SIG-M5 treated with dmso at 0.1 percent for 504 hours (cell line): ENCODE data around the gene CAPN3.
A peak's percentile ranks its signal among the peaks of the same experiment; 100 is the strongest.

Source experiments
- DNase-seq: peaks from one replicate; lab custom pipeline; 2025; ENCODE audit not compliant: unreplicated experiment; lab: John Stamatoyannopoulos, UW

The CAPN3 gene

DNA sequence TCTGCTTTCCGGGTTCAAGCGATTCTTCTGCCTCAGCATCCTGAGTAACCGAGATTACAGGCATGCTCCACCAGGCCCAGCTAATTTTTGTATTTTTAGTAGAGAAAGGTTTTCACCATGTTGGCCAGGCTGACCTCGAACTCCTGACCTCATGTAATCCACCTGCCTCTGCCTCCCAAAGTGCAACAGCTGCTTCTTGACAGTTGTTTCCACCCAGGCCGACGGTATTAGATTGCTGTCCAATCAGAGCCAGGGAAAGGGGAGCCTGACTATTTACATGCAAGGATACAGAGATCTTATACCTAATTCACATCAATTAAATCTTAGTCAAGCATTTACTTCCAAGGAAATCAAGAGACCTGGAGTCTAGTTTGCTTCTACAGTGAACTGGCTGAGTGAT is 4.0 kb upstream of the CAPN3 start:
- DNase-seq = no peak

DNA sequence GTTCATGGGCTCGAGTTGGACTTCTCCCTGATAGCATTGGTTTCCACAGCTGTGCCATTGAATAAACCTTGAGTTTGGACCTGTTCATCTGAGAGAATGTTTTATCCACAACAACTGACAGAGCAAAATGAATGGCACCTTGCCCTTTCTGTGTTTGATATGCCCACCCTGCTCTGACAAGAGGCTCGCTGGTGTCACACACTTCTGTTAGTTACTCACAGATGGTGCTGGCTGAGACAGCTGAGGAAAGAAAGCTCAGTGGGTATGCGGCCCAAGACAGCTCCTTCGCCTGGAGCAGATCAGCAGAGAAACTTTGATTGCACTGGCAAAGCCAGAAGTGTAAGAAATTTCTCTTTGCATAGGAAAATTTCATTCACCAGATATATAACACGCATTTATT is 2.5 kb upstream of the CAPN3 start:
- no peak for DNase-seq

DNA sequence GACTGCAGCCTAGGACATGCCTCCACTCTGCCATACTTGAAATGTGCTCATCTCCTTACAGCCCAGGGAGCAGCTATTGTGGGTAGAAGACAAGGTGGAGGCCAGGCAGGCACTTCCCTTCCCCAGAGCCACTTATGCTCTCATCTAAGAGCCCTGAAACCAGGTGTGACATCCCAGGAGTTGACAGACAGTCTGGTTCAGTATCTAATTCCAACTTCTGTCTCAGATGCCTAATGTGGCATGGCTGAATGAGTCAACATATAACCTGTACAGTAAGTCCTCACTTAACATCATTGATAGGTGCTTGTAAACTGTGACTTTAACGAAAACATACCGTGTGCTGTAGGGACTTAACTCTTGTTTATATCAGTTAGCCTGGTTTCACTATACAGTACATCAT is 1.2 kb upstream of the CAPN3 start:
- DNase-seq = no peak

DNA sequence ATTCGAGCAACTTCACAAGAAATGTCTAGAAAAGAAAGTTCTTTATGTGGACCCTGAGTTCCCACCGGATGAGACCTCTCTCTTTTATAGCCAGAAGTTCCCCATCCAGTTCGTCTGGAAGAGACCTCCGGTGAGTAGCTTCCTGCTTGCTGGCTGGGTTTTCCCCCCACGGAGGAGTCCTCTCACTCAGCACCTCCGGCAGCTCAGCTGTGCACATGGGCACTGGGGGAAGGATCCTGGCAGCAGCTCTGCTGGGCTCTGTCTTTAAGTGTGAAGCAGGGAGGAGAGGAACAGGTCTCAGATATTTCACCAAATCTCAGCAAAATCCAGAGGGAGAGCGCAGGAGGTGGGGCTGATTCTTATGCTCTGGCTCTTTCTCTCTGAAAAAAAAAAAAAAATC is 684 bp downstream of the CAPN3 start:
- no peak for DNase-seq

DNA sequence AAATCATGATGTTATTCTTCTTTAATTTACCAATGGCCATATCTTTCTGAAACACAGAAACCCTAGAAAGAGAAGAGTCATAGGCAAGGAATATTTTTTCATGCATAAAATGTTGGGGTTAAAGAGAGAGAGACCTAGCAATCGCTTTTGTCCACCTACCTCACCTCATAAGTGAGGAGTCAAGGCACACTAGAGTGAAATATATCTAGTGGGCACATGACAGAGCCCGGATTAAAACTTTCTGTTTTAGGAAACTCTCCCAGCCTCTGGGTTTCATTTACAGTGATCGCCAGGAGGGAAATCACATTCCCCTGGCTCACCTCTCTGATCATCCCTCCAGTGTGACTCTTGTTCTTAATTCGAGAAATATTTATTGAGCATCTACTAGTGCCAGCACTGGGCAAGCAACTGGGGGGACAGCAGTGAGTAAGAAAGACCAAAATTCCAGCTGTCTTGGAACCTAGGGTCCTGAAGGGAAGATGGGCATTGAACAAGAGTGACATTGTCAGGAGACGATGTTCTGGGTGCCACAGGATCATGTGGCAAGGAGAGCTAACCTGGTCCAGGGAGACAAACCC is 1.3 kb downstream of the CAPN3 start:
- no peak for DNase-seq

DNA sequence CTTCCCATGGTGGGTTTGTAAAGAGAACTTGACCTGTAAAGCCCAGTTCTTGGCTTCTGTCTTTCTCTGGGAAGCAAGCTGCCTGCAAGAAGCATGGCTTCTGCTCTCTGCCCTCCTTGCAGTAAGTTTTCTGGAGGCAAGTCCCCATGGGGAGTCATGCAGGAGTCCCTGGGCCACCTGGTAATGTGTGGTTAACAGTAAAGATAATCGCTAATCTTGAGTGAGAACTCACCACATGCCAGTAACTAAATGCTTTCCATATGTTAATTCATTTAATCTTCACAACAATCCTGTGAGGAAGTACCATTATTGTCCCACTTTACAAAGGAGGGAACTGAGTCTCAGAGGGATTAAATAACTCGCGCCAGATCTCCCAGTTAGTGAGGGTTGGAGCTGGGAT is 4.2 kb downstream of the CAPN3 start:
- DNase-seq = no peak

DNA sequence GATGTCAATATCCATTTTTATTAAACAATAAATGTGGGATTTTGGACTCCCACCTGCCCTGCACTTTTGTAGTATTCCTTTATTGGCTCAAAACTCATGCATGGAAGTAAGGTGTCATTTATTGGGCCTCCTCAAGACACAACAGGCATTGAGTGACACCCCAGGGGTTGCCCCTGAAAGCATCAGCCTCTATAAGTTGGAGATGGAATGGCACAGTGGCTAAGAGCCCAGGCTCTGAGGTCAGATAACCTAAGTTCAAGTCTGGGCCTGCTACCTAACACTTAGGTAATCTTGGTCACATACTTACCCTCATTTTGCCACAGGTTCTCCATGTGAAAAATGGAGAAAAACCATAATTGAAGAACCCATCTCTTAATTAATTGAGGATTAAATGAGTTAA is 4.6 kb downstream of the CAPN3 start:
- DNase-seq = no peak

DNA sequence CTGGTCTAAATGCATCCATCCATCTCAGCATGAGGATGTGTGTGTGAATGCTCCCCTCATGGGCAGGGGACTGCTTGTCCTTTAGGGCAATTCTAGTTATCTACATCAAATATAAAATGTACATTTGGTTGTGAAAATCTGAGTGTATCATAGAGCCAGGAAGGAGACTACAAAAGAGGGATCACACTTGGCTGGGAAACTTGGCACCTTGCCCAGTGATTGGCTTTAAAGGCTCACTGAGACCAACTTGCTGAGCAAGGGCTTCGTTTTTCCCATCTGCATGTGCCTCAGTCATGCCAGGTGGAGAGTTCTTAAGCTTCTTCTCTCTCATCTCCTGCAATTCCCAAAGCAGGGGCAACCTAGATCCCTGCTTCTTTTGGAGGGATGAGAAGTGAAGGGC is 5.2 kb downstream of the CAPN3 start:
- no peak for DNase-seq

DNA sequence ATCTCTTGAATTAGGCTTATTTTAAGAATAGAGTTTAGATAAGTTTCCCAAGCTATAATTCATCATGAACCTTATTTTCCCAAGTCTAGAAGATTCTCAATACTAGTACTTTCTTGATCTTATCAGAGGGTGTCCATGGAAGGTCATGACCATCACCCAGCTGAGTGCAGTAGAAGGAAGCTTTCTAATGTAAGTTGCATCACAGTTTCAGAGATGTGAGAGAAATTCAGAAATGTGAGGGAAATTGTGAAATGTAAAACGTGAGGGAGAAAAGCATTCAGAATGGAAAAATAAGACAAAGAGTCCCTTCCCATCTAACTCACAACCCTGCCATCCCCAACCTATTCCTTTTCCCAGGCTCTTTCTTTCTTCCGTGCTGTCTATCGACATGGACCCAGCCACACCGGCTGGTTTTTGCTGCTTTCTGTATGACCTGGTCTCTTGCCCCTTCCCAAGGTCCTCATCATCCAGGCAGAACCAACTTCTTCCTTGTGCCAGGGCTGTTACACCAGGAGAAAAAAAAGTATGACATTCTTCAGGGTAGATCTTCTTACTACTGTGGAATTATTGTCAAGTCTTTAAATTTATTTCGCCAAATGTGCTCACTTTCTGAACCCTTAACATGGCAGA is 6.7 kb downstream of the CAPN3 start:
- peak; percentile 56 for DNase-seq

DNA sequence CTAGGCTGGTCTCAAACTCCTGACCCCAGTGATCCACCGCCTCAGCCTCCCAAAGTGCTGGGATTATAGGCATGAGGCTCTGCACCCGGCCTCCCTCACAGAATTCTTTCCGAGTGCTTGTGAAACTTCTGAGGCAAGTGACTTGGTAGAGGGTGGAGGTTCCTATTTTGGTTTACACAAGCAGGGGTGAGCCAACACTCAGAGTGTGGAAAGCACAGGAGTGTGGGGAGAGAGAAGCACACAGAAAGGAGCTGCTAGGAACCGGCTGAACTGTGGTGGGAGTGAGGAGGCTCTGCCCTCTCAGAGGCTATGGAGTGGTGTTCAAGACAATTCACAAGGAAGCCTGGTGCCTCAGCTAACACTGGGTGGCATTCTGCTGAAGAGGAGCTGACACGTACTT is 7.7 kb downstream of the CAPN3 start:
- peak; percentile 89 for DNase-seq

DNA sequence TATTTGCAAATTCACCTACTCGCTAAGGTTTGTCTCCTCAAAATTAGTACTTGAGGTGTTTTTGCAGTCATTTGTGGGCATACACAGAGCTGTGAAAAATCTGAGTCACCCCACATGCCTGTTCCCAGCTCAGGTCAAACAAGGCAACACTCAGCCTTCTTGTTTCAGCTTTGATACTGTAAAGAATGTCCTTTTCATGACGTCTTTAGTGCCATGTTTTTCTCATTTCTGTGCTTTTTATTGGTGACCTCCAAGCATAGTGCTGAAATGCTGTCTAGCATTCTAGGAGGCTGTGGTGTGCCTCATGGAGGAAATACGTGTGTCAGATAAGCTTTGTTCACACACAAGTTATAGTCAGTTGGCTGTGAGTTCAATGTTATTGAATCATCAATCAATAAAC is 8.8 kb downstream of the CAPN3 start:
- no peak for DNase-seq

DNA sequence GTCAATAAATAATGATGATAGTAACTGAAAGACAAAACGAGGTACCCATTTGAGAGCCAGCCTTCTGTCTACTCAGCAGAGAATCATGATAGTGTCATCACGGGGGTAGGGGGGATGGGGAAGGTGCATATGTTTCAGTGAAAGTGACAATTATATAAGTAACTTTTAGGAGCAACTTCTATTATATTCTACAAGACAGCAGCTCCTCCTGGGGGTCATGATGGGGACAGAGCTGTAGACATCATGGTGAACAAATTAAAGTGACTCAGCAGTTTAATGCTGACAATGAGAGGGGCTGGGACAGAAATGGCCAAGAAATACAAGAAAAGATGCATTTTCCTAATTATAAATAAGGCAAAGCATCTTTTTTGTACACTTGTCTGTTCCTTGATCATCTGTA is 11.8 kb downstream of the CAPN3 start:
- DNase-seq = peak; percentile 22

DNA sequence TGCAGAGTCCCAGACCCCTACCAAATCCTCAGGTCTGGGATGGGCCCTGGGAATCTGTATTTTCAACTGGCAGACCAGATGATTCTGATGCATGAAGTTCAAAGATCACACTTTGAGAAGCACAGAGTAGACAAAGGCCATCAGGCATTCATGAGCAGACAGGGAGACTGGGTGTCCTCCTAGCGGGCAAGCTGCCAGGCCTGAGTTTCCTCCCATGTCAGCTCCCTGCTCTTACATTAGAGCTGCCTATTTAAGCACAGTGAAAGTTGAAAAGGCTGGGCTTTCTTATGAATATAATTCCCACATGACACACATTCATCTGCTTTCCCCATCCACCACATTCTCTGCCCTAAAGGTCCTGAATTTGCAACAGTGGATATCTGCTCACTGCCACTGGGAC is 14.0 kb downstream of the CAPN3 start:
- DNase-seq = no peak

DNA sequence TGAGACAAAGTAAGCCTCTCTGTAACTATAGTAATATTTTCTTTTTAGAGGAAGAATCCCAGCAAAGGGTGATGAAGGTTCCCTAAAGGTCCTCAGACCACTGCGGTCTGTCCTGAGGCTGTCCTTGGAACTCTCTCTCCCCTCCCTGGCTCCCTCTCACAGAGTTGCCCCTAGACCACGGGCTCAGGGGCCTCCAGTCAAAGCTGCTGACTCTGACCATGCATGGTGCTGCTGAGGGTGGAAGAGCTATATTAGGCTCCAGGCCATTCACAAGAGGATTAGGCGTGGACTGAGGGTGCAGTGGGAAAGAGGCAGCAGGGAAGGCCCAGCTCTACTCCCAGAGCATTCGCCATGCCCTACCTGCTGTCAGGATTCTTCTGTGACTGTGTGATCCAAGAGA is 14.6 kb downstream of the CAPN3 start:
- no peak for DNase-seq

DNA sequence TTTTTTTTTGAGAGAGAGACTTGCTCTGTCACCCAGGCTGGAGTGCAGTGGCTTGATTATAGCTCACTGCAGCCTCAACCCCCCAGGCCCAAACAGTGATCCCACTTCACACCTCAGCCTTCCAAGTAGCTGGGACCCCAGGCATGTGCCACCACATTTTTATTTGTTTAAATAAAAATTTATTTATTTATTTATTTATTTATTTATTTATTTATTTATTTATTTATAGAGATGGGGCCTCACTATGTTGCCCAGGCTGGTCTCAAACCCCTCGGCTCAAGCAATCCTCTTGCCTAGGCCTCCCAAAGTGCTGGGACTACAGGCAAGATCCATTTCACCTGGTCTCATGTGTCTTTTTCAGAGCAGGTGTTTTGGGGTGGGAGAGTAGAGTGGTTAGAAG is 15.5 kb downstream of the CAPN3 start:
- no peak for DNase-seq

DNA sequence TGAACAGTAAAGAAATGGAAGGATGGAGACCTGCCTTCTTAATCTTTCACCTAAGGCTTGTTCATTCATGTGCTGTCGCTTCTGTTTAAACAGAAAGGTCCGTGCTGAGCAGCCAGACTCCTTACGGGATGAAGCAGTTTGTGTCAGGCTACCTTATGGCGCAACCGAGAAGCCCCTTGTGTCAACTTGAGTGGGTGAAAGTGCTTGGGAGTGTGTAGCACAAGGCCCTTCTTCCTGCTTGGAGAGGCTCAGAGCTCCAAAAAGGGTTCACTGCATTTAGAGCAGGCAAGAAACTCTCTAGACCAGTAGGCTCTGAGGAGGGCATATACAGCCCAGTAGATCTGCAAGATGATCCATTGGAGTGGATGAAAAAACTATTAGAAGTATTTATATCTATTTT is 16.0 kb downstream of the CAPN3 start:
- no peak for DNase-seq

DNA sequence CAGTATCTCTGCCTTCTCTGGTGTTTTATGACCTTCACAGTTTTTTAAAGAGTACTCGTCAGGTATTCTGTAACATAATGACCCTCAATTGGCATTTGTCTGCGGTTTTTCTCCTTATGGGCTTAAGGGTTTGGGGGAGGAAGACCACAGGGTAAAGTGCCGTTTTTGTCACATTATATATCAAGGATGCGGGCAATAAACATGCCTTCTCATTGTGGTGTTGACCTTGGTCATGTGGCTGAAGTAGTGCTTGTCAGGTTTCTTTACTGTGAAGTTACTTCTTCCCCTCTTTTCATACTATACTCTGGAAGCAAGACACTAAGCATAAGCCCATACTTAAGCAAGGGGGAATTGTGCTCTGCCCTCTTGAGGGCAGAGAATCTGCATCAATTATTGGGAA is 16.6 kb downstream of the CAPN3 start:
- no peak for DNase-seq

DNA sequence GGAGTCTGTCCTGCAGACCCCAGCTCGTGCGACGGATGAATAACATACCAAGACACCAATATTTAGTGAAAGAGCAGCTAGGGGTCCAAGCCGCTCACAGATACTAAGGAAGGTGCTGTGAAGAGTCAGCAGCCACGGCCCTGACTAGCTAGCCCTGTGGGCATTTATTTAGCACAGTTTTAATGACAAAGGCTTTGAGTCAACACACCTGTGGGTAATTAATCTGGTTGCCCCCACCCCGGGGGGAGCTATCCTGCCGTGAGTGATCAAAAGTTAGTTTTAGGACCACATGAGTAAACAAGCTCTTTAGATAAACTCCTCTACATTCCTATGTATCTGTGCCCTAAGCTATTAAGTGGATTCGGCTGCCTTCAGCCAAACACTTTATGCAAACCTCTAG is 18.7 kb downstream of the CAPN3 start:
- no peak for DNase-seq

DNA sequence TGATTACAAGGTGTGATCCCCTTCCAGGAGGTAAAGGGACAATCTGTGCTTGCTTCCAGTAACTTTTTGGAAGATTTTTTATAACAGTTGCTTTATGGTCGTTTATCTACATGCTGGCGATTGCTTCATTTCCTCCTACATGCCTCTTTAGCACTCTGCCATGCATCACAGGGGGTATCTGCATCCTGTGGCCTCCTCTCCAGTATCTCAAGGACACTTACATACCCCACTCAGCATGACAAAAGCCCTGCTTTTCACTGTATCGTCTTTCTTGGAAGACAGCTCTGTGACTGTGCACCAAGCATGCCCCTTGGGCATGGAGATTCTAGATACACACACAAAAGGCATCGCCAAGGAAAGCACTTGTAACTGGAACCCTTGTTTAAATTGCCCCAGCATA is 25.3 kb downstream of the CAPN3 start:
- DNase-seq = no peak

DNA sequence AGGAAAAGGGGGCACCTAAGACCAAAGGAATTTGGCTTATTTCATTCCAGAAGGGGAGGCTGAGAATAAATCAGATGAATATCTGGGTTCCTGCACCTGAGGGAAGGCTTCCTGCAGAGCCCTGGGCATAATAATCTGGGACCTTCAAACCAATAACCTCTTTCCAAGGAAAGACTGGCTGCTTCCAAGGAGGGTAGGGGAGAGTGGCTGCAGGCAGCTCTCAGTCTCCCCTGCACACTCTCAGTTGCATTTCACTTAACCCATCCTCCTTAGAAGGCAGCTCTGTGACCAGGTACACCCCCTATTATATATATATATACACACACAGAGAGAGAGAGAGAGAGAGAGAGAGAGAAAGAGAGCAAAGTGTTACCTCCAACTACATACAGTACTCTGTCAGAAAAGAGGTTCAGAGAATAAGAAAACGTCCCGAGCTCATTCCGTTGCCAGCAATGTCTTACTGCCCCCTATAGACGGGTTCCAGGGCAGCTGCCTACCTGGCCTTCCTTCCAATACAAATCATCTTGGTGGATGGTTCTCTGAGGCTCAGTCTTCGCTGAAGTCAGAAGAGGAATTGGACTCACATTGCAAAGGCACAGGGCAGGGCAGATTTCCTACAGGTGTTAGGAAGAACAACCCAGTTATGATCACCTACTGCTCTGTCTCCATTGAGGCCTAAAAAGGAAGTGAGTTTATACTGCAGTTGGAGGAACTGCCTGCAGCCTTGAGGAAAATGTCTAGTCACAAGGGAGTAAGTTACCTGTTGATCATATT is 26.1 kb downstream of the CAPN3 start:
- peak; percentile 53 for DNase-seq

DNA sequence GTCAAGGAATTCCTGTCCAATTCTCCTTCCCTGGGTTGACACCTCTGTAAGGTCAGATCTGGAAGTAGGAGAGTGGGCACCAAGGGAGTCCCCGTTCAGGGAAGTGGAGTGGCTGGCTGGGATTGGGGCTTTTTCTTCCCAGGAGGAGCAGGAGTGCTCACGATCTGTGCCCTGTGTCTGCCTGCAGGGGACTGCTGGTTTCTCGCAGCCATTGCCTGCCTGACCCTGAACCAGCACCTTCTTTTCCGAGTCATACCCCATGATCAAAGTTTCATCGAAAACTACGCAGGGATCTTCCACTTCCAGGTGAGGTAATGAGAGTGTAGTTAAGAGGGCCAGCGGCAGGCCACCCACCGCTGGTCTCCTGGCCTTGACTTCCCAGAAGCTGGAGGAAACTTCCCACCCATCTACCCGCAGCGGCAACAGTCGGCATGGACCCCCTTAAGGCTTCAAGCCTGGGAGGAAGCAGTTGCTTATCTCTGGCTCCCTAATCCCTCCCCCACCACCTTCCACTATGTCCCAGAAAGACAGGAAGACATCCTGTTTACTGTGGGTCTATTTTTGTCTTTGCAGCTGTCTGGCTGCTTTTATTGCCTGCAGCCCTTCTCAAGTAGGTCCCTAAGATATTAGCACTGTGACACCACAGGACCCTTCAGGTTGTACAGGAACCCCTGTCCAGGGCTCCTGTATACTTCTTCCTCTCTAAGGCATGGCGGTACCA is 26.8 kb downstream of the CAPN3 start:
- DNase-seq = no peak

DNA sequence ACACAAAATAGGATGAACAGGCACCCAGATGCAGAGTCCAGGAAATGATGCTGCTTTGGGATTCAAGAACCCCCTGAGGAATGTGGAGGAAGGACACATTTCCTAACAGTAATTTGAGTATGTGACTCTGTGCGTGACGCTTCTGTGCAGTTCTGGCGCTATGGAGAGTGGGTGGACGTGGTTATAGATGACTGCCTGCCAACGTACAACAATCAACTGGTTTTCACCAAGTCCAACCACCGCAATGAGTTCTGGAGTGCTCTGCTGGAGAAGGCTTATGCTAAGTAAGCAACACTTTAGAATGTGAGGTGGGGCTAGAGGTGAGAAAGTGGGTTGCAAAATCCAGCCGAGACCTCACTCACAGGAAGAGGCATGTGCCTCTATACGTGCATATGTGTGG is 28.3 kb downstream of the CAPN3 start:
- DNase-seq = no peak
